Activated B cell treated with CpG ODN at 0.5 μM for 24 hours (primary cell): ENCODE measurements around the gene PXK. TPM values are rescaled to one million over a fixed set of nuclear protein-coding genes. Genes with fewer than 3 reads are reported as not detected.

ENCODE experiments used
- ATAC-seq: fragments of 200-7000 bp; cut with Tn5 transposase; one replicate; pipeline ENCODE4 v1.10.0; 2021; ENCODE audit warnings: low read depth, mild to moderate bottlenecking, moderate library complexity
- CTCF ChIA-PET: fragments of 350-600 bp; sonication (Branson Sonifier 250); formaldehyde crosslinking; loops from one replicate; lab custom pipeline; 2021; ENCODE audit warnings: antibody characterized with exemption; lab: Charles Lee
- POLR2A ChIA-PET: fragments of 350-600 bp; sonication (Branson Sonifier 250); formaldehyde crosslinking; loops from one replicate; lab custom pipeline; 2021; ENCODE audit warnings: antibody characterized with exemption; lab: Charles Lee
- DNase-seq: peaks from one replicate; pipeline ENCODE4 v3.0.0; 2022
- H3K27ac Mint-ChIP-seq: one replicate; pipeline ENCODE4 v1.8.0; 2020; ENCODE audit warnings: mixed read lengths
- H3K27me3 Mint-ChIP-seq: one replicate; pipeline ENCODE4 v1.8.0; 2021; ENCODE audit warnings: mixed read lengths
- H3K36me3 Mint-ChIP-seq: one replicate; pipeline ENCODE4 v1.8.0; 2021; ENCODE audit warnings: low read depth, mixed read lengths
- H3K4me1 Mint-ChIP-seq: one replicate; pipeline ENCODE4 v1.8.0; 2021; ENCODE audit warnings: mixed read lengths
- H3K4me3 Mint-ChIP-seq: one replicate; pipeline ENCODE4 v1.8.0; 2020; ENCODE audit warnings: mild to moderate bottlenecking, mixed read lengths
- H3K9me3 Mint-ChIP-seq: one replicate; pipeline ENCODE4 v1.8.0; 2020; ENCODE audit warnings: mixed read lengths
- intact Hi-C: fragments of 100-400 bp; cut with micrococcal nuclease; formaldehyde crosslinking; loops from one replicate; pipeline ENCODE4 v1.15.1; 2024
- total RNA-seq: library from RNA; stranded (reverse); gene quantifications from 2 replicates; pipeline ENCODE4 v1.2.3, GENCODE V29; 2022
- TF ChIP-seq, protein P1 (sequence below): fragments of 200-600 bp; IDR thresholded peaks from one replicate; pipeline ENCODE4 v1.8.0; 2022; ENCODE audit warnings: antibody characterized with exemption, mild to moderate bottlenecking

Gene PXK
- total RNA-seq, 1 donor from 2014 or later: 81.3 TPM

- TF ChIP-seq, protein P1, sequence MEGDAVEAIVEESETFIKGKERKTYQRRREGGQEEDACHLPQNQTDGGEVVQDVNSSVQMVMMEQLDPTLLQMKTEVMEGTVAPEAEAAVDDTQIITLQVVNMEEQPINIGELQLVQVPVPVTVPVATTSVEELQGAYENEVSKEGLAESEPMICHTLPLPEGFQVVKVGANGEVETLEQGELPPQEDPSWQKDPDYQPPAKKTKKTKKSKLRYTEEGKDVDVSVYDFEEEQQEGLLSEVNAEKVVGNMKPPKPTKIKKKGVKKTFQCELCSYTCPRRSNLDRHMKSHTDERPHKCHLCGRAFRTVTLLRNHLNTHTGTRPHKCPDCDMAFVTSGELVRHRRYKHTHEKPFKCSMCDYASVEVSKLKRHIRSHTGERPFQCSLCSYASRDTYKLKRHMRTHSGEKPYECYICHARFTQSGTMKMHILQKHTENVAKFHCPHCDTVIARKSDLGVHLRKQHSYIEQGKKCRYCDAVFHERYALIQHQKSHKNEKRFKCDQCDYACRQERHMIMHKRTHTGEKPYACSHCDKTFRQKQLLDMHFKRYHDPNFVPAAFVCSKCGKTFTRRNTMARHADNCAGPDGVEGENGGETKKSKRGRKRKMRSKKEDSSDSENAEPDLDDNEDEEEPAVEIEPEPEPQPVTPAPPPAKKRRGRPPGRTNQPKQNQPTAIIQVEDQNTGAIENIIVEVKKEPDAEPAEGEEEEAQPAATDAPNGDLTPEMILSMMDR: no peak
- H3K9me3 Mint-ChIP-seq: no peaks in the 10 kb centered on the region
- ChIA-PET POLR2A (interaction anchor here (1.3 kb wide), 1 partner anchor 19 kb away, joined by 3 read pairs; no protein-coding TSS in a partner anchor), CTCF (interaction anchor here (0.8 kb wide), 1 partner anchor 35 kb away, joined by 3 read pairs; no protein-coding TSS in a partner anchor)
- ATAC-seq: no peak
- no peak overlapping the region for H3K27ac Mint-ChIP-seq
- H3K4me3 Mint-ChIP-seq: no peak overlapping the region
- peaks cover 41% of the 10 kb centered on the region for H3K4me1 Mint-ChIP-seq
- H3K27me3 Mint-ChIP-seq: no peaks in the 10 kb centered on the region
- H3K36me3 Mint-ChIP-seq: peaks cover 47% of the 10 kb centered on the region
- intact Hi-C loops: loop anchor here (5.0 kb wide), 1 partner anchor 37 kb away; the partner anchor contains the start of gene PXK
- no peak for DNase-seq
These were observed 36.3 kb downstream of the PXK start for GRCh38 chr3:58369038-58369437.

DNA sequence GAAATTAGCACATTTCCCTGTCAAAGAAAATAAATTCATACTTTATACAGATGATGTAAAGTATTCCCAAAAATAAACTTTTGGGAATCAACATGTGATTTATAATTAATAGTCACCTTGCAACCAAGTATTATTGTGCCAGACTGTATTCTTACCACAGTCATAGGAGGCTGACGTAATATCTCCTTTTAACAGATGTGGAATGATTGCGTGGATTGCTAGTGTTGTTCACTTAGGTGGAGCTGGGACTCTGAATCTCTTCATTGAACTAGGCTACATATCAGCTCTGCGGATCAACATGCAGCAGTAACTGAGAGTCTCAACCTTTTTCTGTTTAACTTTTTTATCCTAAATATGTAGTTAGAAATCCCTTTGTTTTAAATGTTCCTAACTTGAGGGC lies 37.2 kb downstream of the PXK start:
- no peaks in the 10 kb centered on the region for H3K9me3 Mint-ChIP-seq
- H3K27ac Mint-ChIP-seq: no peak overlapping the region
- DNase-seq: no peak
- TF ChIP-seq, protein P1: no peak
- POLR2A ChIA-PET: no interaction called here
- H3K4me1 Mint-ChIP-seq: peaks cover 41% of the 10 kb centered on the region
- CTCF ChIA-PET: no interaction called here
- intact Hi-C loops: loop anchor here (2.0 to 5.0 kb wide), 2 partner anchors 13 to 38 kb away; partner anchors contain the start of gene PXK
- H3K27me3 Mint-ChIP-seq: no peaks in the 10 kb centered on the region
- peaks cover 54% of the 10 kb centered on the region for H3K36me3 Mint-ChIP-seq
- H3K4me3 Mint-ChIP-seq: no peak overlapping the region
- ATAC-seq: no peak

GRCh38 chr3:58370407-58370806 lies 37.7 kb downstream of the PXK start:
- H3K27me3 Mint-ChIP-seq: no peaks in the 10 kb centered on the region
- CTCF ChIA-PET: interaction anchor here (0.6 kb wide), 1 partner anchor 49 kb away, joined by 3 read pairs; no protein-coding TSS in a partner anchor

DNA sequence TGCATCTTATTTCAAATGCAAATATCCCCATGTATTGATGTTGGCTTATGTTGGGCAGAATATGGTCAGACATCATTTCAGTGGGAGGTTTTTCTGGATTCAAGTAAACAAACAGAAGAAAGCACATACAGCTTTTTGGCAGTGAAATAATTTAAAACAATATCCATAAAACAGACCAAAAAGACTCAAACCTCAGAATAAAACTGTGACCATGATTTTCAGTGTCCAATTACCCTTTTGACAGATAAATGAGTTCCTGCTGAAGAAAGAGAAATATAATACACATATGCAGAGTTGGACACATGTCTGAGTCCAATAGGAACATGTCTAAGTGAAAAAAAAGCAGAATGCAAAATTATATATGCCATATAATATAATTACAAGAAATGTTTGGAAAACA lies 39.1 kb downstream of the PXK start:
- Mint-ChIP-seq H3K9me3 (no peaks in the 10 kb centered on the region), H3K4me1 (peaks cover 29% of the 10 kb centered on the region), H3K36me3 (peaks cover 55% of the 10 kb centered on the region), H3K27me3 (no peaks in the 10 kb centered on the region), H3K27ac (no peak overlapping the region), H3K4me3 (no peak overlapping the region)
- intact Hi-C loops: loop anchor here (2.0 kb wide), 1 partner anchor 15 kb away; no protein-coding TSS in a partner anchor
- POLR2A ChIA-PET: interaction anchor here (0.7 kb wide), 1 partner anchor 61 kb away, joined by 3 read pairs; no protein-coding TSS in a partner anchor
- CTCF ChIA-PET: no interaction called here
- DNase-seq: no peak
- TF ChIP-seq, protein P1: no peak
- no peak for ATAC-seq

More at GRCh38 chr3:58370407-58370806, 37.7 kb downstream of the PXK start:
- POLR2A ChIA-PET: interaction anchor here (0.6 kb wide), 1 partner anchor 36 kb away, joined by 5 read pairs; no protein-coding TSS in a partner anchor
- Mint-ChIP-seq H3K9me3 (no peaks in the 10 kb centered on the region), H3K27ac (no peak overlapping the region), H3K36me3 (peaks cover 58% of the 10 kb centered on the region), H3K4me3 (no peak overlapping the region), H3K4me1 (peaks cover 41% of the 10 kb centered on the region)
- ATAC-seq: no peak
- DNase-seq: no peak
- intact Hi-C loops: loop anchor here (2.0 kb wide), 1 partner anchor 14 kb away; no protein-coding TSS in a partner anchor
- TF ChIP-seq, protein P1: no peak

GRCh38 chr3:58375254-58375653 lies 42.6 kb downstream of the PXK start:
- POLR2A ChIA-PET: no interaction called here
- no peak for ATAC-seq
- H3K4me3 Mint-ChIP-seq: no peak overlapping the region
- TF ChIP-seq, protein P1: no peak
- peaks cover 29% of the 10 kb centered on the region for H3K4me1 Mint-ChIP-seq
- H3K9me3 Mint-ChIP-seq: no peaks in the 10 kb centered on the region
- no peak overlapping the region for H3K27ac Mint-ChIP-seq
- DNase-seq: no peak
- H3K27me3 Mint-ChIP-seq: no peaks in the 10 kb centered on the region
- CTCF ChIA-PET: no interaction called here
- intact Hi-C loops: no loop called here
- H3K36me3 Mint-ChIP-seq: peaks cover 51% of the 10 kb centered on the region
